CD14-positive monocyte (primary cell): ENCODE measurements around the gene SEC24D. TPM values are rescaled to one million over a fixed set of nuclear protein-coding genes. Genes with fewer than 3 reads are reported as not detected.

Source experiments
- DNase-seq, 3 donors: peaks; one replicate each; pipeline ENCODE4 v3.0.0-alpha.2; 2011 to 2022
- H2AFZ ChIP-seq: 2 replicates; pipeline ENCODE4 v1.6.0; 2012; ENCODE audit warnings: mild to moderate bottlenecking, low read depth, low read length, inconsistent platforms; ENCODE audit not compliant: insufficient read depth, poor library complexity, severe bottlenecking
- H3K27ac ChIP-seq, 2 donors: 1 replicate in 1 of 2; 2 replicates in 1 of 2; pipeline ENCODE4 v1.5.1; 2012 to 2013; ENCODE audit warnings: low read length in 2 of 2, control low read depth in 1 of 2, inconsistent platforms in 1 of 2, low read depth in 1 of 2, mild to moderate bottlenecking in 1 of 2
- H3K27me3 ChIP-seq, 2 donors: one replicate each; pipeline versions ENCODE4 v1.6.0 to v1.6.1; 2011 to 2013; ENCODE audit warnings: low read length in 2 of 2; ENCODE audit not compliant: control insufficient read depth in 2 of 2, insufficient read depth in 2 of 2
- H3K36me3 ChIP-seq, 2 donors: replicated peaks in 1 of 2; 1 replicate in 1 of 2; 2 replicates in 1 of 2; pipeline versions ENCODE4 v1.5.1 to v1.6.1; 2012 to 2013; ENCODE audit warnings: low read length in 2 of 2, control low read depth in 1 of 2, inconsistent platforms in 1 of 2, mild to moderate bottlenecking in 1 of 2; ENCODE audit not compliant: insufficient read depth in 2 of 2, control insufficient read depth in 1 of 2
- H3K4me1 ChIP-seq, 2 donors: 1 replicate in 1 of 2; 2 replicates in 1 of 2; pipeline versions ENCODE4 v1.5.1 to v1.6.1; 2012 to 2013; ENCODE audit warnings: low read length in 2 of 2, control low read depth in 1 of 2, inconsistent platforms in 1 of 2, mild to moderate bottlenecking in 1 of 2, moderate library complexity in 1 of 2; ENCODE audit not compliant: insufficient read depth in 2 of 2, control insufficient read depth in 1 of 2
- H3K4me2 ChIP-seq: replicated peaks from 2 replicates; pipeline ENCODE3; 2012; ENCODE audit warnings: low read length, moderate library complexity, mild to moderate bottlenecking; ENCODE audit not compliant: poor library complexity, severe bottlenecking; ENCODE audit errors: extremely low read depth
- H3K4me3 ChIP-seq, 3 experiments: fragments of 200-600 bp in 1 of 3; sonication (generic) in 1 of 3; replicated peaks in 1 of 3; 1 replicate in 2 of 3; 2 replicates in 1 of 3; pipeline ENCODE4 v1.5.1; 2011 to 2013; ENCODE audit warnings: low read length in 3 of 3, mild to moderate bottlenecking in 3 of 3, control low read depth in 2 of 3, low read depth in 2 of 3, inconsistent platforms in 1 of 3, moderate library complexity in 1 of 3
- H3K79me2 ChIP-seq: 2 replicates; pipeline ENCODE4 v1.6.0; 2012; ENCODE audit warnings: mild to moderate bottlenecking, control low read depth, inconsistent platforms, low read length, moderate library complexity; ENCODE audit not compliant: insufficient read depth
- H3K9ac ChIP-seq: 2 replicates; pipeline ENCODE4 v1.6.0; 2017; ENCODE audit warnings: low read length, mild to moderate bottlenecking; ENCODE audit not compliant: insufficient read depth, poor library complexity, severe bottlenecking
- H3K9me3 ChIP-seq, 2 donors: replicated peaks in 1 of 2; 1 replicate in 1 of 2; 2 replicates in 1 of 2; pipeline versions ENCODE4 v1.5.1 to v1.6.1; 2012 to 2013; ENCODE audit warnings: low read length in 2 of 2, control low read depth in 1 of 2; ENCODE audit not compliant: control insufficient read depth in 1 of 2, insufficient read depth in 1 of 2
- H4K20me1 ChIP-seq: 2 replicates; pipeline ENCODE4 v1.6.0; 2012; ENCODE audit warnings: mild to moderate bottlenecking, low read length, control low read depth, moderate library complexity; ENCODE audit not compliant: insufficient read depth
- H3K27ac Mint-ChIP-seq, 7 donors: one replicate each; pipeline ENCODE4 v1.8.0; 2020; ENCODE audit warnings: mild to moderate bottlenecking in 7 of 7, mixed read lengths in 7 of 7, moderate library complexity in 6 of 7, inconsistent platforms in 2 of 7
- H3K27me3 Mint-ChIP-seq, 3 donors: one replicate each; pipeline ENCODE4 v1.8.0; 2021 to 2022; ENCODE audit warnings: low read depth in 3 of 3, mild to moderate bottlenecking in 3 of 3, mixed read lengths in 3 of 3, moderate library complexity in 3 of 3, inconsistent platforms in 1 of 3
- H3K36me3 Mint-ChIP-seq, 2 donors: one replicate each; pipeline ENCODE4 v1.8.0; 2020; ENCODE audit warnings: mixed read lengths in 2 of 2, inconsistent platforms in 1 of 2, mild to moderate bottlenecking in 1 of 2
- H3K4me1 Mint-ChIP-seq: one replicate; pipeline ENCODE4 v1.8.0; 2020; ENCODE audit warnings: mild to moderate bottlenecking, mixed read lengths
- H3K4me3 Mint-ChIP-seq, 2 donors: one replicate each; pipeline ENCODE4 v1.8.0; 2020; ENCODE audit warnings: mild to moderate bottlenecking in 2 of 2, mixed read lengths in 2 of 2, moderate library complexity in 1 of 2
- H3K9me3 Mint-ChIP-seq, 7 donors: one replicate each; pipeline ENCODE4 v1.8.0; 2020 to 2022; ENCODE audit warnings: mixed read lengths in 7 of 7, mild to moderate bottlenecking in 6 of 7, moderate library complexity in 6 of 7, inconsistent platforms in 2 of 7
- CTCF ChIP-seq: fragments of 200-600 bp; IDR thresholded peaks from one replicate; pipeline ENCODE4 v1.8.0; 2022; ENCODE audit warnings: antibody characterized with exemption, mild to moderate bottlenecking
- WGBS: methylation state at CpG from one replicate; pipeline ENCODE4 v1.1.5; 2013; ENCODE audit warnings: missing lambda C conversion rate; ENCODE audit not compliant: insufficient coverage; 5-methylcytosine and 5-hydroxymethylcytosine counted together
- intact Hi-C, 2 donors: fragments of 100-400 bp; cut with micrococcal nuclease; formaldehyde crosslinking; loops; one replicate each; pipeline versions ENCODE4 v1.15.0 to v1.15.1; 2023
- polyA plus RNA-seq, 3 donors: library from polyadenylated mRNA; depleted of rRNA in 1 of 3; unstranded in 2 of 3; stranded (reverse) in 1 of 3; fragments of 300-500 nt in 2 of 3; fragments of >200 nt in 1 of 3; fragmentation: Illumina TruSeq in 2 of 3; gene quantifications; 1 replicate in 2 of 3; 2 replicates in 1 of 3; pipeline ENCODE4 v1.2.3, GENCODE V29; 2012 to 2021

Gene SEC24D
- polyA plus RNA-seq, 3 donors: 16.8 to 31.3 (median 22.6) TPM

- Histone ChIP-seq H3K4me2 (no peak overlapping the region), H3K9ac (no peak overlapping the region), H2AFZ (no peak overlapping the region), H3K4me3 (no peak overlapping the region), H3K4me1 (no peaks in the 10 kb centered on the region), H4K20me1 (no peaks in the 10 kb centered on the region), H3K79me2 (peaks cover 4% of the 10 kb centered on the region), H3K27ac (no peak overlapping the region), H3K27me3 (no peaks in the 10 kb centered on the region), H3K36me3 (peaks cover 48 to 76% of the 10 kb centered on the region in 2 donors), H3K9me3 (no peaks in the 10 kb centered on the region)
- H3K4me3 Mint-ChIP-seq: no peak overlapping the region
- TF ChIP-seq CTCF: no peak
- no peaks in the 10 kb centered on the region for H3K4me1 Mint-ChIP-seq
- WGBS: 100% methylated on average over 1 of the region's 4 CpGs
- no peaks in the 10 kb centered on the region for H3K9me3 Mint-ChIP-seq
- H3K27me3 Mint-ChIP-seq: no peaks in the 10 kb centered on the region
- peaks cover 53 to 58% of the 10 kb centered on the region in 2 donors for H3K36me3 Mint-ChIP-seq
- DNase-seq: no peak
- intact Hi-C loops: no loop called here
- peak overlapping the region in 2 of 7 donors; percentile 44 to 77 for H3K27ac Mint-ChIP-seq
Observed at GRCh38 chr4:118769161-118769560, 66.8 kb downstream of the SEC24D start.

- no peak for DNase-seq
- Mint-ChIP-seq H3K27ac (peak overlapping the region in 1 of 7 donors; percentile 54), H3K36me3 (peaks cover 70 to 75% of the 10 kb centered on the region in 2 donors), H3K27me3 (no peaks in the 10 kb centered on the region), H3K4me3 (no peak overlapping the region), H3K4me1 (no peaks in the 10 kb centered on the region), H3K9me3 (no peaks in the 10 kb centered on the region)
- H3K4me2 ChIP-seq: no peak overlapping the region
- no peak overlapping the region for H3K4me3 ChIP-seq
- 100% methylated on average over 4 of the region's 6 CpGs for WGBS
- H2AFZ ChIP-seq: no peak overlapping the region
- H3K9ac ChIP-seq: no peak overlapping the region
- H3K79me2 ChIP-seq: peaks cover 4% of the 10 kb centered on the region
- TF ChIP-seq CTCF: no peak
- no peaks in the 10 kb centered on the region for H3K4me1 ChIP-seq
- H3K36me3 ChIP-seq: peaks cover 61 to 97% of the 10 kb centered on the region in 2 donors
- no peak overlapping the region for H3K27ac ChIP-seq
- no peaks in the 10 kb centered on the region for H3K9me3 ChIP-seq
- no peaks in the 10 kb centered on the region for H3K27me3 ChIP-seq
- intact Hi-C loops: no loop called here
- no peaks in the 10 kb centered on the region for H4K20me1 ChIP-seq
Observed at GRCh38 chr4:118767109-118767508, 68.8 kb downstream of the SEC24D start.
